Stimulated activated CD8-positive, alpha-beta memory T cell treated with anti-CD3 and anti-CD28 coated beads, Interleukin-2, amount 100 ng/mL, for 48 hours (primary cell): ENCODE results near the gene HOXA13.

Source experiments
- DNase-seq, 2 donors: peaks; one replicate each; pipeline ENCODE4 v3.0.0-alpha.2; 2020; ENCODE audit warnings: low read depth in 2 of 2

The HOXA13 gene

GRCh38 chr7:27237735-27238334, 37.9 kb upstream of the HOXA13 start:
- no peak for DNase-seq

GRCh38 chr7:27235387-27236311, 35.8 kb upstream of the HOXA13 start:
- no peak for DNase-seq

GRCh38 chr7:27229448-27229847, 29.6 kb upstream of the HOXA13 start:
- DNase-seq = no peak

GRCh38 chr7:27224983-27225934, 25.4 kb upstream of the HOXA13 start:
- no peak for DNase-seq

GRCh38 chr7:27223941-27224575, 24.2 kb upstream of the HOXA13 start:
- DNase-seq = no peak

- DNase-seq = no peak
Measured at GRCh38 chr7:27221201-27221797, 21.4 kb upstream of the HOXA13 start.

GRCh38 chr7:27220440-27220955, 20.6 kb upstream of the HOXA13 start:
- DNase-seq = no peak

GRCh38 chr7:27219821-27220220, 19.9 kb upstream of the HOXA13 start:
- no peak for DNase-seq

- DNase-seq = no peak
Measured at GRCh38 chr7:27217951-27218350, 18.1 kb upstream of the HOXA13 start.

GRCh38 chr7:27215356-27215755, 15.5 kb upstream of the HOXA13 start:
- DNase-seq = no peak

- no peak for DNase-seq
Measured at GRCh38 chr7:27214239-27214950, 14.5 kb upstream of the HOXA13 start.

- no peak for DNase-seq
Measured at GRCh38 chr7:27213433-27214238, 13.7 kb upstream of the HOXA13 start.

- DNase-seq = no peak
Measured at GRCh38 chr7:27212497-27213432, 12.9 kb upstream of the HOXA13 start.

- no peak for DNase-seq
Measured at GRCh38 chr7:27211764-27212204, 11.9 kb upstream of the HOXA13 start.

GRCh38 chr7:27211084-27211446, 11.2 kb upstream of the HOXA13 start:
- no peak for DNase-seq

- peak in 1 of 2 donors; percentile 41 for DNase-seq
Measured at GRCh38 chr7:27210441-27211083, 10.7 kb upstream of the HOXA13 start.

GRCh38 chr7:27209933-27210440, 10.1 kb upstream of the HOXA13 start:
- no peak for DNase-seq

- no peak for DNase-seq
Measured at GRCh38 chr7:27208998-27209397, 9.1 kb upstream of the HOXA13 start.
